NCI-H748 (cell line): ENCODE data around the gene ABLIM2.

Experiments
- DNase-seq: peaks from one replicate; lab custom pipeline; 2025; ENCODE audit not compliant: unreplicated experiment; lab: John Stamatoyannopoulos, UW

ABLIM2 gene

DNA sequence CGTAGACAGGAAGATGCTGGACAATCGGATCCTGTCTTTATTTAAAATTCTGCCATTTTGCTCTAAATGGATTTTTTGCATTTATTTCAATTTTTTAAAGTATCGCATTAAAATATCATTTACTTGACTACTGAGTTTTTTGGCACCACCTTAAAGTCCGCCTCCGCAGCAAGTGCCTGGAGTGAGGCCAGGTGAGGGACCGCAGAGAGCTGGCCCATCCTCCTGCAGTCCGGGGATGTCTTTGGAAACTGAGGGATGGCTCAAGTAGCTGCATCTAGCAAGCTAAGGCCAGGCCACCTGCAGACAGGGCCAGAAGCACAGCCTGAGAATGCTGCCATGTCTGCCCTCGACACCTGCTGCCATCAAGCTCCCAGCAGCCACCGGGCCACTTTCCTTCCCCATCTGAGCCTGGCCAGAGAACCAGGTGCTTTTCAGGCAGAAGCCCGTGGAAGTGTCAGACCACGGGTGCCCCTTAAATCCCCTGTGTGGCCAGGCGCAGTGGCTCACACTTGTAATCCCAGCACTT is 69.6 kb downstream of the ABLIM2 start:
- DNase-seq = no peak

DNA sequence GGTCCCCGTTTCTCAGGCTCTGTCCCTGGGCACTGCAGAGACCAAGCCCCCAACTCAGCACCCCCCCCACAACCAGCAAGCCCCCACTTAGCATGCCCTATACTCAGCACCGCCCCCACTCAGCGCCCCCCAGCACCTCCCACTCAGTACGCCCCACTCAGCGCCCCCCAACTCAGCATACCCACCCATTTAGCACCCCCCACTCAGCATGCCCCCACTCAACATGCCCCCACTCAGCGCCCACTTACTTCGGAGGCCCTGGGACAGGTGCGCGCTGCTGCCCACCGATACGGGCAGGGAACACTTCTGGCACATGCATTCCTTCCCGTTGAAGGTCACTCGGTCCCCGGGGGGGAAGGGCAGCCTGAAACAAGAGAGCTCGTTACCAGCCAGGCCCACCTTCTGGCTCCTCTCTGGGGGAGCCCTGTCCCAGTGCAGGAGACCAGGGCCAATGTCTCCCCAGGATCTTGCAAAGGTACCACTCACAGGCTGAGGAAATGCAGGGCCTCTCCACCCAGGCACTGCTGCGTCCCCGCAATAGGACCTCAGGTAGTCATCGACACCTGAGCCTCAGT is 70.6 kb downstream of the ABLIM2 start:
- DNase-seq = no peak

DNA sequence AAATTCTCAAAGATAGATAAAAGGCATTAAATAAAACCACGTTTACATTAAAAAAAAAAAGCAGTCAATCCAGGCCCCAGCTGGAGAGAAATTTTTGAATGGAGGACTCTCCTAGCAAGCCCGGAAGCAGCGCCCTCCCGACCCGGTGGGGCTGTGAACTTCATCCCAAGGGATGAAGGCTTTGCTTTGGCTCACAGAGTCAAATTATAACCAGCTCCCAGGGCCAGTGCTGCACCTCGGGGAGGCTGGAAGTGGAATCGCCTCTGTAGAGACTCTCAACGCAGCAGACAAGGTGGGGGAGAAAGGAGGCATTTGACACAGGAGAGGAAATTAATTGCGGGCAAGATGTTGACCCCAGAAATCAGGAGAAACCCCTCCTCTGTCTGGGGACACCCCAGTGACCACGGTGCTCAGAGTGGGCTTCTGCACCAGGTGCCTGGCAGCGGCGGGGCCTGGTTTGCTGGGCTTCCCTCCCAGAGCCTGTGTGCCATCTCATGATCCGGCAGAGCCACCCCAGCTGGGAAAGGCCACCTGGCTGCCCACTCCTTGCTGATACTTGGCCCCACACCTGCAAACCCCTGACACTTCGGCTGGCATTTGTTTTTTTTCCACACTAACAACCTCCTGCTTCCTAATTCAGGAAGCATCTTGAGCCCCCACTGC is 71.7 kb downstream of the ABLIM2 start:
- no peak for DNase-seq

DNA sequence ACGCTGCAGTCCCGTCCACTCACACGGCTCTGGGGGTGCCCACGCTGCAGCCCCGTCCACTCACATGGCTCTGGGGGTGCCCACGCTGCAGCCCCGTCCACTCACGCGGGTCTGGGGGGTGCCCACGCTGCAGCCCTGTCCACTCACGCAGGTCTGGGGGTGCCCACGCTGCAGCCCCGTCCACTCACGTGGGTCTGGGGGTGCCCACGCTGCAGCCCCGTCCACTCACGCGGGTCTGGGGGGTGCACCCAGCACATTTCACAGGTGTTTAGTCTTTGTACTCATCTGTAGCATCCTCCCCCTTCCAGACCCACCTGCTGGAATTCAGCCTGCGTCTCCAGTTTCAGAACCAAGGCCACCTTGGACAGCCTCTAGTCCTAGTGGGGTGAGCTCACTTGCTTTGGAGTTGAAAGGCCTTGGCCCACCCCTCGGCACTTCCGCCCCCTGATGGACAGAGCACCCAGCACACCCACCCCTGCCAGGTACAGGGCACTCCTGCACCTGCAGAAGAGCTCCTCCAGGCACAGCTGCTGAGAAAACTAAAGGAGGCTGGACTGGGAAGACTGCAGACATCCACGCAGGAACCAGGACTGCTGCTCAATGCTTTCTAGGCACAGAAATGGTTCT is 73.0 kb downstream of the ABLIM2 start:
- DNase-seq = no peak

DNA sequence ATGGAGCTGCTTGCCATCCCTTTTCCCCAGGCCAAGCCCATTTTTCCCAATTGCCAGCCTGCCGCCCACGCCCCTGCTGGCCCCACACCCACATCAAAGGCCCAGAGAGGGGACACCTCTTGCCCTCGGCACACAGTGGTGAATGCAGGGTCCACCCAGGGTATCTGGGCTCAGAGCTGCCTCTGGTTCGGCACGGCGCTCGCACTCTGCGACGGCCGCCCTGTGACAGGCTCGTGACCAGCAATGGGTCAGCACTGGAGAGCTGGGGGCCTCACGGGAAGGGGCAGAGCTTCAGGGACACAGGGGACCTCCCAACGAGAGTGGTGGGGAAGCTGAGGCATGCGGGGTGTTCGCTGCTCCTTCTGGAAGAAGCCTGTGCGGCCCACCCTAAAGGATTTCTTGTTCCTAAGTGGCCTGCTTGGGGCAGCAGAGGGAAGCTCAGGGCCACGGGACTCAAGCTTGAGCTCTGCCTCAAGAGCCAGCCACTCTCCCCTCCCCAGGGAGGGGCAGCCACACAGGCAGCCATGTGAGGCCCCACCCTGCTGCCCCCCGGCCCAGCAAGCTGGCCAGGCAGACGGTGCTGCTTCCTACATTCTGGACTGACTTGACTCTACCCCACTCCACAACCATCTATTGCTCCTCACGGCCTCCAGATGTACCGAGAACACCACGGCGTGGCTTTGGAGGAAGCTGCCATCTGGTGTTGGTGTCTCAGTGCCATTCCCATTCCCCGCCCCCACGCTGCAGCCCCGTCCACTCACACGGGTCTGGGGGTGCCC is 73.7 kb downstream of the ABLIM2 start:
- DNase-seq = no peak

DNA sequence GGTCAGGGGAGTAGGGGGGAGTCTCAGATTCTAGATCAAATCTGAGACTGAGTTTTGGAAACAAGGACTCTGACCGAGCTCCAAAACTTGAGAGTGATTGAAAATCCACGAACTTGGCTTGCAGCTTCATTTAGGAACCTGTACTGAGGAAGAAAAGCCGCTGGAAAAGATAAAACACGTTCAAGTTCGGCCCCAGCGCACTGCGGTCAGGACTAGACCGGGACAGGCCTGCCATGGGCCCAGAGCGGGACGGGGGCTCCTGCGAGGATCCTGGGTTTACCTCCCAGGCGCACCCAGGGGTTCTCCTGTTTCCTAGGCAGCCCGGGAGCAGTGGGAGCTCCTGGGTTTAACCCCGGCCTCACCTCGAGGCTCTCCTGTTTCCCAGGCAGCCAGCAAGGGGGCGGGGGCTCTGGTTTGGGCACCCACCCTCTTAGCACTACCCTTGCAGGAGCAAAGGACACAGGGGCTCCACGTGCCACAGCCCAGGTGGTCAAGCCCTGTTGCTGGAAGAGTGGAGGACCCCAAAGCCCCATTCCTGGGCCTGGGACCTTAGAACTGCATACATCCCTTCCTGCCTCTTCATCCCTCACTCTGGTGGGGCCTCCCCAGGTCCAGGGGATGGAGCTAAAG is 74.5 kb downstream of the ABLIM2 start:
- DNase-seq = no peak

DNA sequence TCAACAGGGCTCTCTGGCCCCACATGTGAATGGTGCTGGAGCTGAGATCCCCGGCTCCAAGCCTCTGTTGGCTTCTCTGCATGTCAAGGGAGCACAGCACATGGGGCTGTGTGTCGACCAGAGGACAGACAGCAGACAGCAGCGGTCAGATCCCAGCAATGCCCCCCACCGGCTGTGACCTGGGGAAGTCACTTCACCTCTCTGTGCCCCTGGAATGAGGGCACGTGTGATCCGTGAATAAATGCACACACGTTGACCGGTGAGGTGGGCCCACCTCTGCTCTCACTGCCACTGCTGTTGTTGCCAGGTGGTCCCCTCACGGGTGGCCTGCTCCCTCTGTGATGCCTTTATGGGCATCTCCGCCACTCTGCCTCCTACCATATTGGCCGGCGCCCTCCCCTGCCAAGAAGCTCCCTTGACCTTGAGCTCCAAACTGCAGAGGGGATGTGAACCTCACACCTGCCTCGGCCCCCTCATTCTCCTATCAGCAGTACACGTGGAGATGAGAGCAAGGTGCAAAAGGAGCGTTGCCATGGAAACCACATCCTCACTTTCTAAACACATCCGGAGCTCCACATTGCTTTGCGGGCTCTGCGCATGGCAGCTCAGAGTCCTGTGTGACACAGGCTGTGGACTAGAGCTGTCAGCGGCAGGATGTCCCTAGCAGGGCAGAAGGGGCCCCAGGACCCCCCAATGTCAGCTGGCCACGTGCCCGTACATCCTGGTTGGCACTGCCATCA is 75.4 kb downstream of the ABLIM2 start:
- no peak for DNase-seq

DNA sequence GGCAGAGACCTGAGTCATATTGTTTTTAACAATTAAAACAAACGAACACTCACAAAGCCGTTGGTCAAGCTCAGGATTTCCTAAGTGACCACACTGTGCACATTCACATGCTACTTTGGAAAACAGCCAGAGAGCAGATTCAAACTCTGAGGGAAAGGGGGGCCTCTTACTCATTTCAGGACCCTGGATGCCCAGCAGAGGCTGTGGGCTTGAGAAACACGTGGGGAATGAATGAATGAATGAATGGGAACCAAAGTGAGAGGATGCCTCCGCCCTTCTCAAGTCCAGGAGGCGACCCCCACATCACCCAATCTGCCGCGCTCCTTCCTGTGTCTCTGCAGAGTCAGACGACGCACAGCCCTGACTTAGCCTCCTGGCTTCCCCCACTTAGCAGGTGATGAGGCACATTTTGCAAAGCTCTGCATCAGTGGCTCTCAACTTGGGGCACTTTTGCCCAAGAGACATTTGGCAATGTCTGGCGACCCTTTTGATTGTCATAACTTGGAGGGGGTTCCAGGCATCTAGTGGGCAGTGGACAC is 76.0 kb downstream of the ABLIM2 start:
- DNase-seq = no peak

DNA sequence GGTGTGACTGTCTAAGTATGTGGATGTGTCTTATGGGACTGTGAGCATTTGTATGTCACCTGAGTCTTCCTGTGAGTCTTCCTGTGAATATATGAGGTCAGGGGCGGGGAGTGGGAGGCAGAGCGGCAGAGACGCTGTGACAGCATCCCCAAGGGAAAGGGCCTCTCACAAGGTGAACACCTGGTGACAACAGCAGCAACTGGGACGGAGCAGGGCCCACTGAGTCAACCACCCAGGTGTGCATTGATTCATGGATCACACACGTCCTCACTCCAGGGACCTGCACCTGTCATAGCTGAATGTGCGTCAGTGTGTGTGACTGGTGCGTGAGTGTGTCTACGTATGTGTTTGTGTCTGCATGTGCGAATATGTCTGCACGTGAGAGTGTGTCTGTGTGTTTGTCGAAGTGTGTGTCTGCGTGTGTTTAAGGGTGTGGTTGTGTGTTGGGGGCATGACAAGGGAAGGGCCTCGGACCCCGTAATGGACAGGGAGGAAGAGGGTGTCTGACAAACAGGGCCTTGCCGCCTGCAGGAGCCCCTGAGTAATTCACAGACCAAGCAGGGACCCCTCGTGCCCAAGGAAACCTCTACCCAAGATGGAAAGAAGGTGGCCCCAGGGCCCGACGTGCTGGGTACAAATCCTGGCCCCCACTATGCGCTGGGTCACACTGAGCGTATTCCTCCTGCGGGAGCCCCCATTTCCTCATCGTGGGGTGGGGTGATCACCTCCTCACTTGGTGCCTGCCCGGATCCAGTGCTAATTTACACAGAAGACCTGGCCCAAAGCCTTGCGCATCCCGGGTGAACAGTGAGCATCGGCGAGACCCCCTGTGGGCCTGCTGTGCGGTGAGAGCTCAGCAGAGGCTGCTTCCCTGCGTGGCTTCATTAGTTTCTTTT is 76.7 kb downstream of the ABLIM2 start:
- DNase-seq = no peak

DNA sequence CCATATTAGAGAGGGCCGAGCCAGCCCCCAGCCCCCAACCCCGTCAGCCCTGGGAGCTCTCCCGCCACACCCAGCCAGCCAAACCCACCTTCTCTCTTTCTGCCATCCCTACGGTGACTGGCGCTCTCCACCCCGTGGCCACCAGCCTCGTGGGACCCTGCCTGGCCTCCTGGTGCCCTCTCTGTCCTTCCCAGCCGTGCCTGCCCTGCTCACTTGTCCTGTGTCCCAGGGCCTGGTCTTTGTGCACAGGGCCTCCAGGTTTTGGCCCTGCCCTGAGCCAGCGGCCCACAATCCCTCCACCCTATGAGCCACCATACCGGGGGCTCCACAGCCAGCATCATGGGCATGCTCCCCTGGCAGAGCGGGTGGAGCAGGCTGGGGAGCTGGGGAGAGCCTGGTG is 77.4 kb downstream of the ABLIM2 start:
- no peak for DNase-seq

DNA sequence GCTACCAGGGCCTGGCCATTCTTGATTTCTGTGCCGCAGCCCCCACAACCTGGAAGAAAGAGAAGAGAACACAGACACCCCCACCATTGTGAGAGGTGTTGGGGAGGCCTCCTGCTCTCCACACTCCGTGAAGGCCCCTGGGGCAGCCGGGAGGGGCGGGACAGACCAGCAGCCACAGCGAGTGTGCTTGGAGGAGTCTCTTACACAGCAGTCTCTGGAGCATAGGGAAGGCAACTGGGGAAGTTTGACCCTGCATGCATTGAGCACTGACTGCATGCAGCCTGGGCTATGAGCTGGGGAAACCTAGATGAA is 77.9 kb downstream of the ABLIM2 start:
- DNase-seq = no peak

DNA sequence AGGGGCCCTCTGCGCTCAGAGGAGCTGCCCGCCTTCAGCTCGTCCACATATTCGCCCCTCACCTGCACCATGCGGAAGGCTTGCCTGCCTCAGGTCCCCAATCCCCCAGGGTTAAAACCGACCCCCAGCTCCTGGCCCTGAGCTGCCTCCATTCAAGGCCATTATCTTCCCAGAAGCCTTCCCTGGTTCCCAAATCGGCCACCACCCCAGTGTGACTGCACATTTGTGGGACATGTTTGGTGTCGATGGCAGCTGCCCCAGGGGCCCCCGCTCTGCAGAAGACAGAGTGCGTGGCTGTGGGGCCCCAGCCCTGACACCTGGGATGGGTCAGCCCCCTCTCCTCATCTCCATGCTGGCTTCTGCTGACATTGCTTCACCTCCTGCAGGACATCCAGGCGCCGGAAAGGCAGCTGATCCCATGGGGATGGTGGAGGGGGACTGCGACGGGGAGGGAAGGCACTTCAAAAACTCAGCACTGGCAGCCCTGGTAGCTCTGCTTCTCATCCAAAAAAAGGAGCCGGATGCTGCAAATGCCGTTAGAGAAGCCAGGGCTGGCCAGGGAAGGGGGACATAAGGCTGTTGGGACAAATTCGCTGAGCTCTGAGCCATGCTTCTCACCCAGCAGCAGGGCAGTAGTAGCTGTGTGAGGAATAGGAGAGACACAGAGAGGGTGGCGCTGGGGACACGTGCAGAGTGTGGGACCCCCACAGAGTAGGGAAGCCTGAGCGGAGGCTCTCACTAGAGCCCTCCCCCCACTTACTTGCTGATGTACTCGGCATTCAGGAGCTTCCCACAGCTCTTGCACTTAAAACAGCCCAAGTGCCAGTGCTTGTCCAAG is 78.5 kb downstream of the ABLIM2 start:
- DNase-seq = no peak

DNA sequence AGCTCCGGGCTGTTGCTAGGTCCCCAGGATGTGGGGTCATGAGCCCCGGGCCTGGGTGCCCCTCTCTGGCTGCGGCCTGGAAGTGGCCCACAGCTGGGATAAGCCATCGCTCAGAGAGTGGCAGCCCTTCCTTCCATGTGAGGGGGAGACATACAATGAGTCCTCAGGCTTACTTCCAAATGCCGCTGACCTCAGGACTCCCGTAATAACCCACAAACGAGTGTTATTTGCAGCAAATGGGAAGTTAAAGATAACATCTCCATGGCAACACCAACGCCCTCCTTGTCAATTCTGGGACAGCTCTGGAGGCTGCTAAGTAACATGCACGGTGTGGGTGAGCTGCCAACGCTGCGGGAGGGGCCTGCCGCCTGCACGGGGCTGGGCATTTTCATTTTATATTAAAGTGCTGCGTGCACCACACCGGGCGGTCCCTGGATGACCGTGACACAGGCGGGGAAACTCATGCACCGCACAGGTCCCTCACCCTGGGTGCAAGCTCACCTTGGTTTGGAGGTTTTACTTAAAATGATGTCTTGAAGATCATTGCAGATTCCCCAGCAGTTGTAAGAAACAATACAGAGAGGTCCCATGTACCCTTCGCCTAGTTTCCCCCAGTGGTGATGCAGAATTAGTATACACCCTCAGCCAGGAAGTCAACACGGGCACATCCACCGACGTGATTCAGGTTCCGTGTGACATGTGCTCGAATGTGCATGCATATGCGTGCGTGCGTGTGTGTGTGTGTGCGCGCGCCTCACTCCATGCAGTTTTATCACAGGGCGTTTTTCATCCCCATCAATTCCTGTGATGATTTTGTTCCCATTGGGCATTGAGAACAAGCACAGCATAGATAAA is 79.4 kb downstream of the ABLIM2 start:
- DNase-seq = peak; percentile 31

DNA sequence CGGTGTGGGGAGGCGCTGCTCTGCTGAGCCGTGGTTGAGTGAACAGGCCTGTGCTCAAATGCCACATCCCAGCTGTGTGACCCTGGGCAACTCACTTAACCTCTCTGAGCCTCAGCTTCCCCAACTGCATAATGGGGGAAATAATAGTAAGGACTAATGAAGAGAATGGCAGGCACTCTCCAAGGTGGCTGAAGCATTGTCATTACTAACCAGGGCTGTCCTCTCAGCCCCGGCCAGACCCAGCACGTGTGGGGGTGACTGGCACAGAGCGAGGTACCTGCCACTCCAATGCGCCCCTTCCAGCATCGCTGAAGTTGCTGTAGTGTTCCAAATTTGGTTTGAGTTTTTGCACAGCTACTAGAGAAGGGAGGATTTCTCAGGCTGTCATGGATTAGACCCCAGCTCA is 80.0 kb downstream of the ABLIM2 start:
- DNase-seq = no peak

DNA sequence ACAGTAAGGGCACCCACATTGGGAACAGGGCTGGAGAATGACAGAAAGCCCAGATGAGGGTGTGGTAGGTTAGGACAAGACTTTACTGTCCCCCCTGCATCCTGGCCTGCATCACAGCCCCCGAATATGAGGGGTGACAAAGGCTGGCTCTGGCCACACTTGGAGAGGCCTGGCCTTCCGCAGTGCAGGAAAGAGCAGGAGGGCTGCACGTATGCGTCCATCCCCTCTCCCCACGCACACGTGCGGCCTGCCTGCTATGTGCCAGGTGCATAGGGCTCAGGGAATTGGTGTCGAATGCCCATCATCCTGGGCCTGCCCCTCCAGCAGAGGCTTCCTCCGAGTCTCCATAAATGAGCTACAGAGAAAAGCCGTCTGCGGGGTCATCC is 80.5 kb downstream of the ABLIM2 start:
- no peak for DNase-seq

DNA sequence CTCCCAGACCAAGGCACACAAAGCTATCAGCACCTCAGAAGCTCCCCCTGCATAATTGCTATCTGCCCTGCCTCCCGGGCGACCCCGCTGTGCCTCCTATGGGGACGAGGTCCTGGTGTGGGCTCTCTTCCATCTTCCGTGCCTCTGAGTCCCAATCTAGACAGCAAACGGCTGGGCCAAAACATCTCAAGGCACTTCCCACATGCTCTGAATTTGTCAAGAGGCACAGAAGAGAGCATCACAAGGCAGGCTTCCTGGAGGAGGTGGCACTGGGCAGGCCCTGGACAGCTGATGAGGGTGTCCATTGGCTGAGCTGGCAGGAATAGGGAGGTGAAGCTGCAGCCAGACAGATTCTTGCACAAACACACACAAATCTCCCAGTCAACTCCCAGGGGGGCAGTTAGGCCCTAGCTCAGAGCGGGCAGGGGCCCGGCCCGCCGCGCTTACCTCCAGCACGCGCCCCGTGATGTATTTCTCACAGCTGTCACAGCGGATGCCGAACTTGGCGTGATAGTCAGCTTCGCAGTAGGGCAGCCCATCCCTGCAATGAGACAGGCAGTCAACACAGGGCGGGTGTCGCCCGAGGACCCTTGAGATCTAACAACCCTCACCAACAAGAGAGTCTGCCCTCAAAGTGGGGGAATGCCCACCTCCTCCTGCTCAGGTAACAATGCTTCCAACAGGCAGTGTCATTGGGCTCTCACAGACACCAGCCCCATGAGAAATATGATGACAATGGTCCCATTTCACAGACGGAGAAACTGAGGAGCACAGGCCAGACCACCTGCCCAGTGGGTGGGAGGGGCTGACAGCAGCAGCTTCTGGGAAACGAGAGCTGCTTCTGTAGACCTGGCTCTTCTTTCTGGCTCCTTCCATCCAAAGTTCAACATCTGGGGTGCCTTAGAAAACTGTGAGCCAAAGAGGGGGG is 81.2 kb downstream of the ABLIM2 start:
- DNase-seq = no peak

DNA sequence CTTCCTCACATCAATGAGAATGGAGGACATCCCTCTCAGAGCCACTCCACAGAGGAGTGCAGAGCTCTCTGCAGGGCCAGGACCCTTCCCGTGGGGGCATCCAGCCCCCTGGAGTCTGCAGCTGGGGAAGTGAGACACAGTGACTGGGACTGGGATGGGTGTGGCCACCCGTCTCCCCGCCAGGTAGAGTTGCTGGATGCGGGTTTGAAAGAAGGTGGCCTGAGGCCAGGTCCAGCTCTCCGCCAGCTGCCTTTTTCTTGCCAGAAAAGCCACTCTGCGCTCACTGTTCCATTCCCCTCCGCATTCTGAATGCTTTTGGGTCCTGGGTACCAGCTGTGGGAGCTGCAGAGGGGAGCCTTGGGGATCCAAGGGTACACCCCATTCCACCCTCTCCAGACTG is 82.6 kb downstream of the ABLIM2 start:
- DNase-seq = peak; percentile 24
